ENCODE results near the gene MEI1. TPM values are rescaled to one million over a fixed set of nuclear protein-coding genes. Genes with fewer than 3 reads are reported as not detected.

Gene MEI1
- total RNA-seq, 1 experiment from 2014 or later: 0.18 TPM

- Histone ChIP-seq H3K36me3 (ENCODE audit: control insufficient read depth, insufficient read depth, low read length) (no peaks in the 10 kb centered on the region; the same call in 1 of the 2 replicates), H3K9me3 (ENCODE audit: control insufficient read depth, insufficient read depth, low read depth, low read length) (no peaks in the 10 kb centered on the region), H3K4me3 (ENCODE audit: low read depth in 2 of 2, low read length in 2 of 2) (no peak overlapping the region), H3K27ac (ENCODE audit: low read length) (no peak overlapping the region), H3K4me1 (ENCODE audit: control insufficient read depth, insufficient read depth, low read length) (peaks cover 7% of the 10 kb centered on the region; the same call in 1 of the 2 replicates), H3K27me3 (ENCODE audit: control insufficient read depth, insufficient read depth, low read length) (no peaks in the 10 kb centered on the region)
- in situ Hi-C loops (cut with HindIII; ENCODE audit: low pct_unique_long_range_greater_than_20kb, low sequenced_read_pairs): no loop called here
- ATAC-seq: no peak
- TF ChIP-seq TCF7L2 (IDR thresholded peaks at IDR 0.05; ENCODE audit: low read depth, low read length) (no peak), CTCF (IDR thresholded peaks at IDR 0.05) (no peak), REST (IDR thresholded peaks at IDR 0.05; ENCODE audit: insufficient read depth in 1 of 2, low read depth in 2 of 2, low read length in 1 of 2) (no peak), POLR2AphosphoS5 (IDR thresholded peaks at IDR 0.05; ENCODE audit: low read depth, low read length) (no peak), SIN3A (IDR thresholded peaks at IDR 0.05; ENCODE audit: borderline replicate concordance, insufficient read depth, low read depth, low read length) (no peak)
- CTCF ChIA-PET: no interaction called here
- no TSS peak for BruUV-seq (replicated peaks)
- no peak for DNase-seq (ENCODE audit: low read depth, low spot score)
- intact Hi-C loops (cut with micrococcal nuclease; ENCODE audit: unreplicated experiment): no loop called here
- POLR2A ChIA-PET: no interaction called here
These were observed 145.2 kb downstream of the MEI1 start for GRCh38 chr22:41844513-41844912.

GRCh38 chr22:41845380-41846267 lies 146.3 kb downstream of the MEI1 start:
- in situ Hi-C loops (cut with HindIII; ENCODE audit: low pct_unique_long_range_greater_than_20kb, low sequenced_read_pairs): no loop called here
- TSS peak; percentile 60 for BruUV-seq (replicated peaks)
- TF ChIP-seq CTCF (IDR thresholded peaks at IDR 0.05): no peak
- no peak for TF ChIP-seq REST (IDR thresholded peaks at IDR 0.05; ENCODE audit: insufficient read depth in 1 of 2, low read depth in 2 of 2, low read length in 1 of 2)
- intact Hi-C loops (cut with micrococcal nuclease; ENCODE audit: unreplicated experiment): no loop called here
- Histone ChIP-seq H3K4me3 (ENCODE audit: low read depth in 2 of 2, low read length in 2 of 2) (no peak overlapping the region), H3K4me1 (ENCODE audit: control insufficient read depth, insufficient read depth, low read length) (peaks cover 7% of the 10 kb centered on the region; the same call in 1 of the 2 replicates), H3K27me3 (ENCODE audit: control insufficient read depth, insufficient read depth, low read length) (no peaks in the 10 kb centered on the region), H3K9me3 (ENCODE audit: control insufficient read depth, insufficient read depth, low read depth, low read length) (no peaks in the 10 kb centered on the region), H3K27ac (ENCODE audit: low read length) (no peak overlapping the region), H3K36me3 (ENCODE audit: control insufficient read depth, insufficient read depth, low read length) (no peaks in the 10 kb centered on the region; the same call in 1 of the 2 replicates)
- no peak for ATAC-seq
- ChIA-PET POLR2A (no interaction called here), CTCF (no interaction called here)
- no peak for DNase-seq (ENCODE audit: low read depth, low spot score)

Measured in Panc1 (cell line).